Sigmoid colon (tissue), 7 donors: ENCODE measurements around the gene RABGAP1L. TPM values are rescaled to one million over a fixed set of nuclear protein-coding genes. Genes with fewer than 3 reads are reported as not detected.
A peak's percentile ranks its signal among the peaks of the same experiment; 100 is the strongest.

Source experiments
- DNase-seq: peaks from one replicate; pipeline ENCODE4 v3.0.0-alpha.2; 2019
- H3K27ac ChIP-seq, 4 donors: fragments of 200-600 bp; sonication (generic); one replicate each; pipeline ENCODE4 v1.5.1; 2016 to 2019; ENCODE audit warnings: mild to moderate bottlenecking in 1 of 4
- H3K27me3 ChIP-seq, 3 donors: fragments of 200-600 bp; sonication (generic); one replicate each; pipeline ENCODE4 v1.5.1; 2019; ENCODE audit warnings: mild to moderate bottlenecking in 1 of 3
- H3K36me3 ChIP-seq, 4 donors: fragments of 200-600 bp; sonication (generic); one replicate each; pipeline ENCODE4 v1.5.1; 2016 to 2019
- H3K4me1 ChIP-seq, 4 donors: fragments of 200-600 bp; sonication (generic); one replicate each; pipeline ENCODE4 v1.5.1; 2017 to 2019
- H3K4me3 ChIP-seq, 4 donors: fragments of 200-600 bp; sonication (generic); one replicate each; pipeline ENCODE4 v1.5.1; 2017 to 2019; ENCODE audit warnings: mild to moderate bottlenecking in 2 of 4, moderate library complexity in 1 of 4
- H3K9me3 ChIP-seq, 4 donors: fragments of 200-600 bp in 3 of 4; sonication (generic) in 3 of 4; one replicate each; pipeline versions ENCODE4 v1.5.1 to v1.6.1; 2013 to 2019
- EP300 ChIP-seq, 4 donors: sonication (generic); formaldehyde crosslinking; IDR thresholded peaks; one replicate each; pipeline ENCODE4 v1.6.1; 2017; ENCODE audit warnings: antibody characterized with exemption in 4 of 4
- POLR2A ChIP-seq, 2 donors: fragments of 450-650 bp; IDR thresholded peaks; one replicate each; pipeline ENCODE4 v1.6.1; 2016; ENCODE audit warnings: antibody characterized with exemption in 2 of 2, mild to moderate bottlenecking in 2 of 2, moderate library complexity in 2 of 2
- POLR2AphosphoS5 ChIP-seq, 4 donors: sonication (generic); formaldehyde crosslinking; IDR thresholded peaks; one replicate each; pipeline ENCODE4 v1.6.1; 2017; ENCODE audit warnings: antibody characterized with exemption in 4 of 4
- WGBS, 2 donors: extraction: QIAGEN DNeasy Blood & Tissue Kit; methylation state at CpG; one replicate each; pipeline ENCODE4 v1.1.7; 2013; 5-methylcytosine and 5-hydroxymethylcytosine counted together
- intact Hi-C: fragments of 100-400 bp; cut with DNase I; formaldehyde crosslinking; loops from one replicate; pipeline ENCODE4 v1.15.1; 2023
- polyA plus RNA-seq, 3 donors: library from polyadenylated mRNA; stranded (reverse); fragments of 200-250 nt; gene quantifications; one replicate each; pipeline ENCODE4 v1.2.3, GENCODE V29; 2013
- total RNA-seq, 4 donors: library from RNA; depleted of rRNA; stranded (reverse); fragments of >200 nt; gene quantifications; one replicate each; pipeline ENCODE4 v1.1.0, GENCODE V29; 2016
- TF ChIP-seq, protein P1 (sequence below), 4 experiments: fragments of 450-650 bp in 3 of 4; fragments of 200-600 bp in 1 of 4; IDR thresholded peaks; one replicate each; pipeline ENCODE4 v1.5.1; 2016 to 2019; ENCODE audit warnings: antibody characterized with exemption in 4 of 4, mild to moderate bottlenecking in 3 of 4, moderate library complexity in 2 of 4
- donor health status: healthy with polysubstance abuse.
- donor health status: Bipolar disorder and iron deficiency.
- donor health status: healthy.

The RABGAP1L gene
- total and polyA plus RNA-seq, 7 donors, result 25.2 to 42.9 (median 35.4) TPM

- H3K4me3 ChIP-seq, result no peak overlapping the region
- DNase-seq, result no peak
- WGBS, 2 donors, result 90 to 91% methylated on average over 6 of the region's 6 CpGs
- TF ChIP-seq EP300 (IDR thresholded peaks at IDR 0.05) (no peak), POLR2A (IDR thresholded peaks at IDR 0.05) (no peak), POLR2AphosphoS5 (IDR thresholded peaks at IDR 0.05) (no peak)
- TF ChIP-seq, protein P1, sequence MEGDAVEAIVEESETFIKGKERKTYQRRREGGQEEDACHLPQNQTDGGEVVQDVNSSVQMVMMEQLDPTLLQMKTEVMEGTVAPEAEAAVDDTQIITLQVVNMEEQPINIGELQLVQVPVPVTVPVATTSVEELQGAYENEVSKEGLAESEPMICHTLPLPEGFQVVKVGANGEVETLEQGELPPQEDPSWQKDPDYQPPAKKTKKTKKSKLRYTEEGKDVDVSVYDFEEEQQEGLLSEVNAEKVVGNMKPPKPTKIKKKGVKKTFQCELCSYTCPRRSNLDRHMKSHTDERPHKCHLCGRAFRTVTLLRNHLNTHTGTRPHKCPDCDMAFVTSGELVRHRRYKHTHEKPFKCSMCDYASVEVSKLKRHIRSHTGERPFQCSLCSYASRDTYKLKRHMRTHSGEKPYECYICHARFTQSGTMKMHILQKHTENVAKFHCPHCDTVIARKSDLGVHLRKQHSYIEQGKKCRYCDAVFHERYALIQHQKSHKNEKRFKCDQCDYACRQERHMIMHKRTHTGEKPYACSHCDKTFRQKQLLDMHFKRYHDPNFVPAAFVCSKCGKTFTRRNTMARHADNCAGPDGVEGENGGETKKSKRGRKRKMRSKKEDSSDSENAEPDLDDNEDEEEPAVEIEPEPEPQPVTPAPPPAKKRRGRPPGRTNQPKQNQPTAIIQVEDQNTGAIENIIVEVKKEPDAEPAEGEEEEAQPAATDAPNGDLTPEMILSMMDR (IDR thresholded peaks at IDR 0.05), result no peak
- no peaks in the 10 kb centered on the region for H3K36me3 ChIP-seq
- H3K9me3 ChIP-seq, result no peaks in the 10 kb centered on the region
- peaks cover 0 to 22% (median 13%) of the 10 kb centered on the region in 4 donors for H3K4me1 ChIP-seq
- no peak overlapping the region for H3K27ac ChIP-seq
- intact Hi-C loops, result loop anchor here (2.0 kb wide), 1 partner anchor 47 kb away; no protein-coding TSS in a partner anchor
- no peaks in the 10 kb centered on the region for H3K27me3 ChIP-seq
These were observed 2.5 kb downstream of the RABGAP1L start for GRCh38 chr1:174161813-174162212.

DNA sequence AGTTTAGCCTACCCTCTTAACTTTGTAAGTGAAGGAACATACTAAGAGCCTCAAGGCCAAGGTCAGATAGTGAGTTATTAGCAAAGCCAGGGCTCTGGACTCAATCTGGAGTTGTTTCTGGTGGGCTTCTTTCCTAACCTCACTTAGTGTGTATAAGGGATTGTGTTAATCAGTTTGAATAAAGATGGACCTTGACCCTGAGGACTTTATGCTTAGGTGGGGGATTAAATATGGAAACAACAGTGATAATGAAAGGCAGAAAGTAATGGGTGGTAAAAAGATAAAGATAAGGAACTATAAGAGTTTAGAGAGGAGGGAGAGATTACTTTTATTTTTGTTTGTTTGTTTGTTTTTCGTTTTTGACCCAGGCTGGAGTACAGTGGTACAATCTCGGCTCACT lies 5.5 kb downstream of the RABGAP1L start:
- H3K4me3 ChIP-seq, result no peak overlapping the region
- H3K27ac ChIP-seq, result no peak overlapping the region
- no peak for TF ChIP-seq EP300 (IDR thresholded peaks at IDR 0.05)
- no peak for TF ChIP-seq POLR2A (IDR thresholded peaks at IDR 0.05)
- no peak for TF ChIP-seq POLR2AphosphoS5 (IDR thresholded peaks at IDR 0.05)
- TF ChIP-seq, protein P1 (IDR thresholded peaks at IDR 0.05), result no peak
- no peaks in the 10 kb centered on the region for H3K9me3 ChIP-seq
- intact Hi-C loops, result no loop called here
- peaks cover 0 to 15% (median 10%) of the 10 kb centered on the region in 4 donors for H3K4me1 ChIP-seq
- 38 to 84% methylated on average over 2 of the region's 2 CpGs for WGBS, 2 donors
- H3K27me3 ChIP-seq, result no peaks in the 10 kb centered on the region
- H3K36me3 ChIP-seq, result no peaks in the 10 kb centered on the region
- no peak for DNase-seq

GRCh38 chr1:174165471-174166137 lies 6.3 kb downstream of the RABGAP1L start:
- peaks cover 0 to 10% (median 4%) of the 10 kb centered on the region in 4 donors for H3K4me1 ChIP-seq
- no peak for DNase-seq
- no peak overlapping the region for H3K4me3 ChIP-seq
- no peaks in the 10 kb centered on the region for H3K27me3 ChIP-seq
- no peaks in the 10 kb centered on the region for H3K36me3 ChIP-seq
- 82 to 85% methylated on average over 6 of the region's 6 CpGs for WGBS, 2 donors
- intact Hi-C loops, result no loop called here
- H3K9me3 ChIP-seq, result no peaks in the 10 kb centered on the region
- TF ChIP-seq POLR2AphosphoS5 (IDR thresholded peaks at IDR 0.05) (no peak), POLR2A (IDR thresholded peaks at IDR 0.05) (no peak), EP300 (IDR thresholded peaks at IDR 0.05) (no peak)
- TF ChIP-seq, protein P1 (IDR thresholded peaks at IDR 0.05), result no peak
- H3K27ac ChIP-seq, result peak overlapping the region in 1 of 4 donors; percentile 40

DNA sequence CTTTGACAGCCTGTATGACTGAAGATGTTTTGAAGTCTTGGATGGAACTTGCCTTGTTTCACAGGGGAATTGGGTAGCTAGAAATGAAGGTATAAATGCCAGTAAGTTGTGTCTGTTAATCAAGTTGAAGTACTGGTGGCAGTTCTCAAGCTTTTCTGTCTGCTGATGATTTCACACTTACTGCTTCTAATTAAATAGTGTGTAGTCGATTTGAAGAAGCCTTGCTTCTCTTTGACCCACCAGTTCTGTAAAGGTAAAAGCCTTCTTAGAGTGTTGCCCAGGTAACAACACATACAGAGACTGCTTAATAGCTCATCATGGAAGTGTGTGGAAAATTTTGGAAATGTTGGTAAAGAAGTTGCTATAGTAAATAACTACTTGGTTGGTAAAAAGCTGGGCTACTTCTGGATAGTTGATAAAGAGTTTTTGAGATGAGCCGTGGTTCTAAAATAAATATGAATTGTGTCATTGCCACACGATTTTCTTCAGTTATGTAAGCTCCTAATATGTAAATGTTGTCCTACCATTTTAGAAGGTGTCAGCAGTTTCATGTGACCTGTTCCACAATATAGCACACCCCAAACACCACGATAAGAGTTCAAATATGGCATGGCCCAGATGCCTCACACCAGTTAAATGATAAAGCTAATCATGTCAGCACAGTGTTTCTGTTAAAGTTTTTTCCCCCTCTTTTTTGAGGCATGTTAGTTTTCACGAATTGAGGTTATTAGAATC lies 7.4 kb downstream of the RABGAP1L start:
- peak overlapping the region in 1 of 4 donors; percentile 40 for H3K27ac ChIP-seq
- no peaks in the 10 kb centered on the region for H3K36me3 ChIP-seq
- intact Hi-C loops, result no loop called here
- H3K4me1 ChIP-seq, result peaks cover 0 to 6% (median 3%) of the 10 kb centered on the region in 4 donors
- no peaks in the 10 kb centered on the region for H3K27me3 ChIP-seq
- WGBS, 2 donors, result 81 to 88% methylated on average over 5 of the region's 5 CpGs
- DNase-seq, result no peak
- no peaks in the 10 kb centered on the region for H3K9me3 ChIP-seq
- no peak overlapping the region for H3K4me3 ChIP-seq
- TF ChIP-seq, protein P1 (IDR thresholded peaks at IDR 0.05), result no peak
- TF ChIP-seq EP300 (IDR thresholded peaks at IDR 0.05) (no peak), POLR2AphosphoS5 (IDR thresholded peaks at IDR 0.05) (no peak), POLR2A (IDR thresholded peaks at IDR 0.05) (no peak)
